GM21390 (cell line): ENCODE results near the gene SESN1.

ENCODE experiments used
- ATAC-seq: cut with Tn5 transposase; IDR thresholded peaks from one replicate; pipeline ENCODE4 v1.9.1; 2021; ENCODE audit not compliant: unreplicated experiment

The SESN1 gene

GRCh38 chr6:108966251-108966650, 128.4 kb downstream of the SESN1 start:
- no peak for ATAC-seq

GRCh38 chr6:108961985-108962384, 132.7 kb downstream of the SESN1 start:
- no peak for ATAC-seq

- ATAC-seq, result no peak
Observed at GRCh38 chr6:108961077-108961476, 133.6 kb downstream of the SESN1 start.

GRCh38 chr6:108960601-108961000, 134.0 kb downstream of the SESN1 start:
- no peak for ATAC-seq

GRCh38 chr6:108959972-108960582, 134.6 kb downstream of the SESN1 start:
- ATAC-seq, result no peak

GRCh38 chr6:108958900-108959770, 135.5 kb downstream of the SESN1 start:
- no peak for ATAC-seq

- ATAC-seq, result no peak
Observed at GRCh38 chr6:108957221-108957620, 137.4 kb downstream of the SESN1 start.

- ATAC-seq, result no peak
Observed at GRCh38 chr6:108955329-108955949, 139.2 kb downstream of the SESN1 start.

- no peak for ATAC-seq
Observed at GRCh38 chr6:108953681-108954080, 141.0 kb downstream of the SESN1 start.

GRCh38 chr6:108952776-108953486, 141.7 kb downstream of the SESN1 start:
- no peak for ATAC-seq

- no peak for ATAC-seq
Observed at GRCh38 chr6:108951351-108951953, 143.2 kb downstream of the SESN1 start.

GRCh38 chr6:108948181-108948661, 146.4 kb downstream of the SESN1 start:
- no peak for ATAC-seq

GRCh38 chr6:108947114-108947854, 147.4 kb downstream of the SESN1 start:
- no peak for ATAC-seq

- no peak for ATAC-seq
Observed at GRCh38 chr6:108946695-108947094, 148.0 kb downstream of the SESN1 start.

GRCh38 chr6:108945681-108946159, 148.9 kb downstream of the SESN1 start:
- no peak for ATAC-seq

GRCh38 chr6:108944707-108945680, 149.7 kb downstream of the SESN1 start:
- ATAC-seq, result no peak

GRCh38 chr6:108944071-108944470, 150.6 kb downstream of the SESN1 start:
- ATAC-seq, result no peak

- no peak for ATAC-seq
Observed at GRCh38 chr6:108942556-108943492, 151.8 kb downstream of the SESN1 start.
